Activated T-helper 2 cell treated with anti-CD3 and anti-CD28 coated beads, Interferon-gamma antibody, Interleukin-2, Interleukin-4, amounts not matched to agents 10 μg/mL and 5 μg/mL and 100 μg/mL, durations not matched to agents 14 hours and 24 hours and 36 hours (primary cell): ENCODE data around the gene MRGPRX2. TPM values are rescaled to one million over a fixed set of nuclear protein-coding genes. Genes with fewer than 3 reads are reported as not detected.

Source experiments
- DNase-seq: peaks from one replicate; pipeline ENCODE4 v3.0.0; 2021; ENCODE audit warnings: low spot score
- H3K27ac Mint-ChIP-seq: one replicate; pipeline ENCODE4 v1.8.0; 2021; ENCODE audit warnings: mixed read lengths
- H3K27me3 Mint-ChIP-seq: one replicate; pipeline ENCODE4 v1.8.0; 2021; ENCODE audit warnings: low read depth, mixed read lengths
- H3K36me3 Mint-ChIP-seq: one replicate; pipeline ENCODE4 v1.8.0; 2021; ENCODE audit warnings: low read depth, mixed read lengths
- H3K4me1 Mint-ChIP-seq: one replicate; pipeline ENCODE4 v1.8.0; 2021; ENCODE audit warnings: low read depth, mixed read lengths
- H3K4me3 Mint-ChIP-seq: one replicate; pipeline ENCODE4 v1.8.0; 2021; ENCODE audit warnings: low read depth, mild to moderate bottlenecking, moderate library complexity, mixed read lengths
- H3K9me3 Mint-ChIP-seq: one replicate; pipeline ENCODE4 v1.8.0; 2021; ENCODE audit warnings: mixed read lengths
- intact Hi-C: fragments of 100-400 bp; cut with micrococcal nuclease; formaldehyde crosslinking; loops from one replicate; pipeline ENCODE4 v1.15.1; 2023
- total RNA-seq: library from RNA; stranded (reverse); gene quantifications from 2 replicates; pipeline ENCODE4 v1.2.3, GENCODE V29; 2022

MRGPRX2 gene
- total RNA-seq, 1 donor from 2014 or later: not detected

GRCh38 chr11:19088791-19089190 lies 28.3 kb upstream of the MRGPRX2 start:
- intact Hi-C loops: no loop called here
- DNase-seq: no peak
- no peak overlapping the region for H3K4me3 Mint-ChIP-seq
- no peaks in the 10 kb centered on the region for H3K36me3 Mint-ChIP-seq
- H3K9me3 Mint-ChIP-seq: no peaks in the 10 kb centered on the region
- H3K4me1 Mint-ChIP-seq: no peaks in the 10 kb centered on the region
- no peak overlapping the region for H3K27ac Mint-ChIP-seq
- H3K27me3 Mint-ChIP-seq: peaks cover 22% of the 10 kb centered on the region

- Mint-ChIP-seq H3K27ac (no peak overlapping the region), H3K4me3 (no peak overlapping the region), H3K36me3 (no peaks in the 10 kb centered on the region), H3K9me3 (no peaks in the 10 kb centered on the region), H3K27me3 (peaks cover 15% of the 10 kb centered on the region), H3K4me1 (no peaks in the 10 kb centered on the region)
- intact Hi-C loops: no loop called here
- no peak for DNase-seq
Measured at GRCh38 chr11:19087658-19088057, 27.1 kb upstream of the MRGPRX2 start.

- Mint-ChIP-seq H3K27me3 (peaks cover 5% of the 10 kb centered on the region), H3K36me3 (no peaks in the 10 kb centered on the region), H3K9me3 (no peaks in the 10 kb centered on the region), H3K27ac (no peak overlapping the region), H3K4me3 (no peak overlapping the region), H3K4me1 (no peaks in the 10 kb centered on the region)
- intact Hi-C loops: no loop called here
- no peak for DNase-seq
Measured at GRCh38 chr11:19084661-19085315, 24.3 kb upstream of the MRGPRX2 start.

- DNase-seq: no peak
- H3K27me3 Mint-ChIP-seq: peaks cover 12% of the 10 kb centered on the region
- no peak overlapping the region for H3K27ac Mint-ChIP-seq
- H3K4me1 Mint-ChIP-seq: no peaks in the 10 kb centered on the region
- intact Hi-C loops: no loop called here
- no peaks in the 10 kb centered on the region for H3K9me3 Mint-ChIP-seq
- H3K4me3 Mint-ChIP-seq: no peak overlapping the region
- no peaks in the 10 kb centered on the region for H3K36me3 Mint-ChIP-seq
Measured at GRCh38 chr11:19083166-19083565, 22.6 kb upstream of the MRGPRX2 start.

- Mint-ChIP-seq H3K4me1 (peaks cover 1% of the 10 kb centered on the region), H3K36me3 (no peaks in the 10 kb centered on the region), H3K27me3 (peaks cover 14% of the 10 kb centered on the region), H3K27ac (no peak overlapping the region), H3K4me3 (no peak overlapping the region), H3K9me3 (no peaks in the 10 kb centered on the region)
- no peak for DNase-seq
- intact Hi-C loops: no loop called here
Measured at GRCh38 chr11:19080579-19080993, 20.1 kb upstream of the MRGPRX2 start.

- Mint-ChIP-seq H3K4me3 (no peak overlapping the region), H3K4me1 (peaks cover 1% of the 10 kb centered on the region)
Measured at GRCh38 chr11:19079643-19080440, 19.3 kb upstream of the MRGPRX2 start.

GRCh38 chr11:19077965-19078364 lies 17.4 kb upstream of the MRGPRX2 start:
- Mint-ChIP-seq H3K4me3 (no peak overlapping the region), H3K27ac (no peak overlapping the region), H3K9me3 (no peaks in the 10 kb centered on the region), H3K4me1 (peaks cover 1% of the 10 kb centered on the region), H3K36me3 (no peaks in the 10 kb centered on the region), H3K27me3 (peaks cover 13% of the 10 kb centered on the region)
- intact Hi-C loops: loop anchor here (5.0 to 10.0 kb wide), 2 partner anchors 39 to 87 kb away; partner anchors contain the start of gene ZDHHC13
- no peak for DNase-seq

More at GRCh38 chr11:19079643-19080440, 19.3 kb upstream of the MRGPRX2 start:
- Mint-ChIP-seq H3K9me3 (no peaks in the 10 kb centered on the region), H3K27me3 (peaks cover 14% of the 10 kb centered on the region), H3K36me3 (no peaks in the 10 kb centered on the region), H3K27ac (no peak overlapping the region)
- DNase-seq: no peak
- intact Hi-C loops: loop anchor here (5.0 to 10.0 kb wide), 2 partner anchors 37 to 85 kb away; partner anchors contain the start of gene ZDHHC13

- peak; percentile 41 for DNase-seq
- no peaks in the 10 kb centered on the region for H3K9me3 Mint-ChIP-seq
- H3K27me3 Mint-ChIP-seq: peaks cover 13% of the 10 kb centered on the region
- intact Hi-C loops: loop anchor here (5.0 to 10.0 kb wide), 2 partner anchors 40 to 88 kb away; partner anchors contain the start of gene ZDHHC13
- H3K36me3 Mint-ChIP-seq: no peaks in the 10 kb centered on the region
- no peak overlapping the region for H3K27ac Mint-ChIP-seq
- H3K4me3 Mint-ChIP-seq: no peak overlapping the region
- H3K4me1 Mint-ChIP-seq: peaks cover 1% of the 10 kb centered on the region
Measured at GRCh38 chr11:19076744-19077589, 16.4 kb upstream of the MRGPRX2 start.

GRCh38 chr11:19075636-19076035 lies 15.1 kb upstream of the MRGPRX2 start:
- DNase-seq: no peak
- Mint-ChIP-seq H3K4me3 (no peak overlapping the region), H3K9me3 (no peaks in the 10 kb centered on the region), H3K36me3 (no peaks in the 10 kb centered on the region), H3K27me3 (peaks cover 13% of the 10 kb centered on the region), H3K27ac (no peak overlapping the region), H3K4me1 (peaks cover 4% of the 10 kb centered on the region)
- intact Hi-C loops: loop anchor here (5.0 to 10.0 kb wide), 2 partner anchors 42 to 89 kb away; partner anchors contain the start of gene ZDHHC13

- peaks cover 4% of the 10 kb centered on the region for H3K4me1 Mint-ChIP-seq
- no peak overlapping the region for H3K27ac Mint-ChIP-seq
- no peak for DNase-seq
- peaks cover 15% of the 10 kb centered on the region for H3K27me3 Mint-ChIP-seq
- H3K4me3 Mint-ChIP-seq: no peak overlapping the region
- H3K9me3 Mint-ChIP-seq: no peaks in the 10 kb centered on the region
- no peaks in the 10 kb centered on the region for H3K36me3 Mint-ChIP-seq
- intact Hi-C loops: loop anchor here (5.0 to 10.0 kb wide), 2 partner anchors 91 to 169 kb away; partner anchors contain the start of gene E2F8
Measured at GRCh38 chr11:19073454-19074415, 13.2 kb upstream of the MRGPRX2 start.

GRCh38 chr11:19072464-19072863 lies 11.9 kb upstream of the MRGPRX2 start:
- DNase-seq: no peak

More at GRCh38 chr11:19072464-19072863, 11.9 kb upstream of the MRGPRX2 start:
- Mint-ChIP-seq H3K4me1 (peaks cover 4% of the 10 kb centered on the region), H3K36me3 (no peaks in the 10 kb centered on the region), H3K27me3 (peaks cover 16% of the 10 kb centered on the region), H3K4me3 (no peak overlapping the region), H3K9me3 (no peaks in the 10 kb centered on the region), H3K27ac (no peak overlapping the region)
- intact Hi-C loops: loop anchor here (5.0 to 10.0 kb wide), 2 partner anchors 92 to 170 kb away; partner anchors contain the start of gene E2F8
